ENCODE data around the gene TMEFF2. TPM values are rescaled to one million over a fixed set of nuclear protein-coding genes. Genes with fewer than 3 reads are reported as not detected.
"Not testable (repeated sequence)": the region's sequence is repeated elsewhere in the genome, so short reads cannot be mapped to it uniquely, and the experiment has no call there.

The TMEFF2 gene
- total RNA-seq, 1 experiment from 2014 or later: not detected

GRCh38 chr2:191941376-191941929 lies 253.3 kb downstream of the TMEFF2 start:
- in situ Hi-C loops (cut with HindIII; ENCODE audit: low pct_unique_long_range_greater_than_20kb, low sequenced_read_pairs): no loop called here
- DNase-seq (ENCODE audit: low read depth): no peak

- in situ Hi-C loops (cut with HindIII; ENCODE audit: low pct_unique_long_range_greater_than_20kb, low sequenced_read_pairs): no loop called here
- no peak for DNase-seq (ENCODE audit: low read depth)
These were observed 256.0 kb downstream of the TMEFF2 start for GRCh38 chr2:191938779-191939178.

- in situ Hi-C loops (cut with HindIII; ENCODE audit: low pct_unique_long_range_greater_than_20kb, low sequenced_read_pairs): no loop called here
- DNase-seq (ENCODE audit: low read depth): no peak
These were observed 257.8 kb downstream of the TMEFF2 start for GRCh38 chr2:191936882-191937405.

GRCh38 chr2:191935247-191935646 lies 259.5 kb downstream of the TMEFF2 start:
- no peak for DNase-seq (ENCODE audit: low read depth)
- in situ Hi-C loops (cut with HindIII; ENCODE audit: low pct_unique_long_range_greater_than_20kb, low sequenced_read_pairs): no loop called here

- in situ Hi-C loops (cut with HindIII; ENCODE audit: low pct_unique_long_range_greater_than_20kb, low sequenced_read_pairs): no loop called here
- DNase-seq (ENCODE audit: low read depth): peak; percentile 22
These were observed 261.2 kb downstream of the TMEFF2 start for GRCh38 chr2:191933307-191934105.

GRCh38 chr2:191932286-191932685 lies 262.4 kb downstream of the TMEFF2 start:
- in situ Hi-C loops (cut with HindIII; ENCODE audit: low pct_unique_long_range_greater_than_20kb, low sequenced_read_pairs): no loop called here
- no peak for DNase-seq (ENCODE audit: low read depth)

GRCh38 chr2:191931329-191931728 lies 263.4 kb downstream of the TMEFF2 start:
- in situ Hi-C loops (cut with HindIII; ENCODE audit: low pct_unique_long_range_greater_than_20kb, low sequenced_read_pairs): no loop called here

GRCh38 chr2:191930205-191930604 lies 264.5 kb downstream of the TMEFF2 start:
- no peak for DNase-seq (ENCODE audit: low read depth)
- in situ Hi-C loops (cut with HindIII; ENCODE audit: low pct_unique_long_range_greater_than_20kb, low sequenced_read_pairs): no loop called here

More at GRCh38 chr2:191931329-191931728, 263.4 kb downstream of the TMEFF2 start:
- no peak for DNase-seq (ENCODE audit: low read depth)

- DNase-seq (ENCODE audit: low read depth): no peak
- in situ Hi-C loops (cut with HindIII; ENCODE audit: low pct_unique_long_range_greater_than_20kb, low sequenced_read_pairs): no loop called here
These were observed 265.4 kb downstream of the TMEFF2 start for GRCh38 chr2:191929288-191929687.

GRCh38 chr2:191927991-191928390 lies 266.7 kb downstream of the TMEFF2 start:
- in situ Hi-C loops (cut with HindIII; ENCODE audit: low pct_unique_long_range_greater_than_20kb, low sequenced_read_pairs): no loop called here
- DNase-seq (ENCODE audit: low read depth): no peak

- in situ Hi-C loops (cut with HindIII; ENCODE audit: low pct_unique_long_range_greater_than_20kb, low sequenced_read_pairs): no loop called here
- peak; percentile 94 for DNase-seq (ENCODE audit: low read depth)
These were observed 267.3 kb downstream of the TMEFF2 start for GRCh38 chr2:191927319-191927867.

- in situ Hi-C loops (cut with HindIII; ENCODE audit: low pct_unique_long_range_greater_than_20kb, low sequenced_read_pairs): no loop called here
- DNase-seq (ENCODE audit: low read depth): no peak
These were observed 268.1 kb downstream of the TMEFF2 start for GRCh38 chr2:191926671-191927070.

- DNase-seq (ENCODE audit: low read depth): peak; percentile 73
- in situ Hi-C loops (cut with HindIII; ENCODE audit: low pct_unique_long_range_greater_than_20kb, low sequenced_read_pairs): no loop called here
These were observed 271.1 kb downstream of the TMEFF2 start for GRCh38 chr2:191923652-191923997.

- in situ Hi-C loops (cut with HindIII; ENCODE audit: low pct_unique_long_range_greater_than_20kb, low sequenced_read_pairs): no loop called here
- no peak for DNase-seq (ENCODE audit: low read depth)
These were observed 271.7 kb downstream of the TMEFF2 start for GRCh38 chr2:191922736-191923651.

GRCh38 chr2:191921650-191922049 lies 273.1 kb downstream of the TMEFF2 start:
- DNase-seq (ENCODE audit: low read depth); in situ Hi-C loops (cut with HindIII; ENCODE audit: low pct_unique_long_range_greater_than_20kb, low sequenced_read_pairs): not testable (repeated sequence)

GRCh38 chr2:191920502-191920901 lies 274.2 kb downstream of the TMEFF2 start:
- in situ Hi-C loops (cut with HindIII; ENCODE audit: low pct_unique_long_range_greater_than_20kb, low sequenced_read_pairs): no loop called here
- DNase-seq (ENCODE audit: low read depth): no peak

- DNase-seq (ENCODE audit: low read depth): no peak
- in situ Hi-C loops (cut with HindIII; ENCODE audit: low pct_unique_long_range_greater_than_20kb, low sequenced_read_pairs): no loop called here
These were observed 276.6 kb downstream of the TMEFF2 start for GRCh38 chr2:191917967-191918651.

- in situ Hi-C loops (cut with HindIII; ENCODE audit: low pct_unique_long_range_greater_than_20kb, low sequenced_read_pairs): no loop called here
- DNase-seq (ENCODE audit: low read depth): no peak
These were observed 277.3 kb downstream of the TMEFF2 start for GRCh38 chr2:191917430-191917881.
